Measurements from ENCODE around the gene BCAS3.

- no peak for TF ChIP-seq CTCF (IDR thresholded peaks at IDR 0.05; ENCODE audit: poor library complexity, severe bottlenecking)
- no peak for TF ChIP-seq SMC3 (conservative IDR thresholded peaks at IDR 0.05; ENCODE audit: poor library complexity)
- TF ChIP-seq EZH2 (IDR thresholded peaks at IDR 0.05; ENCODE audit: borderline replicate concordance, insufficient read depth, low read length, poor library complexity, severe bottlenecking): peak; percentile 85
- no peak for TF ChIP-seq POLR2AphosphoS5 (IDR thresholded peaks at IDR 0.05)
- no peak for TF ChIP-seq REST (IDR thresholded peaks at IDR 0.05; ENCODE audit: borderline replicate concordance)
- TF ChIP-seq EP300 (conservative IDR thresholded peaks at IDR 0.05; ENCODE audit: poor library complexity, severe bottlenecking): no peak
- no peak for TF ChIP-seq TAF1 (IDR thresholded peaks at IDR 0.05; ENCODE audit: low read depth)
Observed at GRCh38 chr17:61399131-61400065, 721.7 kb downstream of the BCAS3 start, which contains the start of gene TBX2.
